Loucy (cell line): ENCODE measurements around the gene NDC1.

Experiments
- EZH2phosphoT487 ChIP-seq: fragments of 200-600 bp; IDR thresholded peaks from 2 replicates; pipeline ENCODE4 v1.6.1; 2018; ENCODE audit warnings: antibody characterized with exemption, mild to moderate bottlenecking, moderate library complexity, borderline replicate concordance
- TF ChIP-seq, protein P1 (sequence below): fragments of 200-600 bp; sonication (generic); conservative IDR thresholded peaks from 2 replicates; pipeline ENCODE4 v1.5.1; 2014; ENCODE audit warnings: mild to moderate bottlenecking, antibody characterized with exemption, low read length

DNA sequence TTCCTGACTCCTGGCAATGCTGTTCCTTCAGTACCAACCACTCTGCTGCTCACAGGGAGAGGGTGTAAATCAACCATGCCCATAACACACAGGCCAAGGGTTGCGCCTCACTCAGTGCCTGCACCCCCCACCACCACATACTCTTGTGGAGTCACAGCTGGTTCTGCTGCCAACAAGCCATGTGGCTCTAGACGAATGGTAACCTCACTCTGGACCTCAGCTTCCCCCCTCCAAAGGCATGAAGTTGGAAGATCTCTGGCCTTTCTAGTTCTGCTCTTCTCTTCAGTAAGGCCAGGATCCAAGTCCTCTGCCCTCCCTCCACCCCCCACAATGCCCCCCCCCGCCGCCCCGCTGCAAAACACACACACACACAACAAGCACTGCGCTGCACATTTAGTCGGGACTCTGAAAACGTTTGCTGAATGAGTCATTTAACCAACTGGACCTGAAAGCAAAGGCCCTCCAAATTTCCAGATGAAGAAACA lies 97.4 kb downstream of the NDC1 start:
- TF ChIP-seq, protein P1, sequence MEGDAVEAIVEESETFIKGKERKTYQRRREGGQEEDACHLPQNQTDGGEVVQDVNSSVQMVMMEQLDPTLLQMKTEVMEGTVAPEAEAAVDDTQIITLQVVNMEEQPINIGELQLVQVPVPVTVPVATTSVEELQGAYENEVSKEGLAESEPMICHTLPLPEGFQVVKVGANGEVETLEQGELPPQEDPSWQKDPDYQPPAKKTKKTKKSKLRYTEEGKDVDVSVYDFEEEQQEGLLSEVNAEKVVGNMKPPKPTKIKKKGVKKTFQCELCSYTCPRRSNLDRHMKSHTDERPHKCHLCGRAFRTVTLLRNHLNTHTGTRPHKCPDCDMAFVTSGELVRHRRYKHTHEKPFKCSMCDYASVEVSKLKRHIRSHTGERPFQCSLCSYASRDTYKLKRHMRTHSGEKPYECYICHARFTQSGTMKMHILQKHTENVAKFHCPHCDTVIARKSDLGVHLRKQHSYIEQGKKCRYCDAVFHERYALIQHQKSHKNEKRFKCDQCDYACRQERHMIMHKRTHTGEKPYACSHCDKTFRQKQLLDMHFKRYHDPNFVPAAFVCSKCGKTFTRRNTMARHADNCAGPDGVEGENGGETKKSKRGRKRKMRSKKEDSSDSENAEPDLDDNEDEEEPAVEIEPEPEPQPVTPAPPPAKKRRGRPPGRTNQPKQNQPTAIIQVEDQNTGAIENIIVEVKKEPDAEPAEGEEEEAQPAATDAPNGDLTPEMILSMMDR = no peak
- TF ChIP-seq EZH2phosphoT487 = no peak
